ENCODE data around the gene PLEKHA8. TPM values are rescaled to one million over a fixed set of nuclear protein-coding genes. Genes with fewer than 3 reads are reported as not detected.

Gene PLEKHA8
- total and polyA plus RNA-seq, 2 of the 8 experiments (the other 6 are each of a cell fraction or from before 2014, with no cell fraction given): 10.7 to 44.0 TPM

DNA sequence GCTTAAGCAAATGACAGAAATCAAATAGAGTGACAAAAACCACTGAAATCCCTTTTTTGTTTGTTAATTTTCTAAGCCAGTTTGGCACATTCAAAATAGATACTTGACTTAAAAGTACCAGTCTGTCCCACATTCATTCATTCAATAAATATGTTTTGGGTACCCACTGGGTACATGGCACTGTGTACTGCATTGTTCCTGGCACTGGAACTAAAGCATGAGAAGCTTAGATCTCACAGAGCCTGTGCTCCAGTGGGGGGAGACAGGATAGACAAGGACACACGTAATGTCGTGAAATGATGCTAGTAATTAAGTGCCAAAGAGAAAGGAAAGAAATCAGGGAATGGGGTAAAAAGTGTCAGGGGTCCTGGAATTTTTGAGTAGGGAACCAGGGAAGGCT, 119.6 kb downstream of the PLEKHA8 start (continued):
- TF ChIP-seq, protein P1, sequence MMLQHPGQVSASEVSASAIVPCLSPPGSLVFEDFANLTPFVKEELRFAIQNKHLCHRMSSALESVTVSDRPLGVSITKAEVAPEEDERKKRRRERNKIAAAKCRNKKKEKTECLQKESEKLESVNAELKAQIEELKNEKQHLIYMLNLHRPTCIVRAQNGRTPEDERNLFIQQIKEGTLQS (IDR thresholded peaks at IDR 0.05; ENCODE audit: insufficient read depth, low read depth, low read length): no peak
- TF ChIP-seq, protein P2, sequence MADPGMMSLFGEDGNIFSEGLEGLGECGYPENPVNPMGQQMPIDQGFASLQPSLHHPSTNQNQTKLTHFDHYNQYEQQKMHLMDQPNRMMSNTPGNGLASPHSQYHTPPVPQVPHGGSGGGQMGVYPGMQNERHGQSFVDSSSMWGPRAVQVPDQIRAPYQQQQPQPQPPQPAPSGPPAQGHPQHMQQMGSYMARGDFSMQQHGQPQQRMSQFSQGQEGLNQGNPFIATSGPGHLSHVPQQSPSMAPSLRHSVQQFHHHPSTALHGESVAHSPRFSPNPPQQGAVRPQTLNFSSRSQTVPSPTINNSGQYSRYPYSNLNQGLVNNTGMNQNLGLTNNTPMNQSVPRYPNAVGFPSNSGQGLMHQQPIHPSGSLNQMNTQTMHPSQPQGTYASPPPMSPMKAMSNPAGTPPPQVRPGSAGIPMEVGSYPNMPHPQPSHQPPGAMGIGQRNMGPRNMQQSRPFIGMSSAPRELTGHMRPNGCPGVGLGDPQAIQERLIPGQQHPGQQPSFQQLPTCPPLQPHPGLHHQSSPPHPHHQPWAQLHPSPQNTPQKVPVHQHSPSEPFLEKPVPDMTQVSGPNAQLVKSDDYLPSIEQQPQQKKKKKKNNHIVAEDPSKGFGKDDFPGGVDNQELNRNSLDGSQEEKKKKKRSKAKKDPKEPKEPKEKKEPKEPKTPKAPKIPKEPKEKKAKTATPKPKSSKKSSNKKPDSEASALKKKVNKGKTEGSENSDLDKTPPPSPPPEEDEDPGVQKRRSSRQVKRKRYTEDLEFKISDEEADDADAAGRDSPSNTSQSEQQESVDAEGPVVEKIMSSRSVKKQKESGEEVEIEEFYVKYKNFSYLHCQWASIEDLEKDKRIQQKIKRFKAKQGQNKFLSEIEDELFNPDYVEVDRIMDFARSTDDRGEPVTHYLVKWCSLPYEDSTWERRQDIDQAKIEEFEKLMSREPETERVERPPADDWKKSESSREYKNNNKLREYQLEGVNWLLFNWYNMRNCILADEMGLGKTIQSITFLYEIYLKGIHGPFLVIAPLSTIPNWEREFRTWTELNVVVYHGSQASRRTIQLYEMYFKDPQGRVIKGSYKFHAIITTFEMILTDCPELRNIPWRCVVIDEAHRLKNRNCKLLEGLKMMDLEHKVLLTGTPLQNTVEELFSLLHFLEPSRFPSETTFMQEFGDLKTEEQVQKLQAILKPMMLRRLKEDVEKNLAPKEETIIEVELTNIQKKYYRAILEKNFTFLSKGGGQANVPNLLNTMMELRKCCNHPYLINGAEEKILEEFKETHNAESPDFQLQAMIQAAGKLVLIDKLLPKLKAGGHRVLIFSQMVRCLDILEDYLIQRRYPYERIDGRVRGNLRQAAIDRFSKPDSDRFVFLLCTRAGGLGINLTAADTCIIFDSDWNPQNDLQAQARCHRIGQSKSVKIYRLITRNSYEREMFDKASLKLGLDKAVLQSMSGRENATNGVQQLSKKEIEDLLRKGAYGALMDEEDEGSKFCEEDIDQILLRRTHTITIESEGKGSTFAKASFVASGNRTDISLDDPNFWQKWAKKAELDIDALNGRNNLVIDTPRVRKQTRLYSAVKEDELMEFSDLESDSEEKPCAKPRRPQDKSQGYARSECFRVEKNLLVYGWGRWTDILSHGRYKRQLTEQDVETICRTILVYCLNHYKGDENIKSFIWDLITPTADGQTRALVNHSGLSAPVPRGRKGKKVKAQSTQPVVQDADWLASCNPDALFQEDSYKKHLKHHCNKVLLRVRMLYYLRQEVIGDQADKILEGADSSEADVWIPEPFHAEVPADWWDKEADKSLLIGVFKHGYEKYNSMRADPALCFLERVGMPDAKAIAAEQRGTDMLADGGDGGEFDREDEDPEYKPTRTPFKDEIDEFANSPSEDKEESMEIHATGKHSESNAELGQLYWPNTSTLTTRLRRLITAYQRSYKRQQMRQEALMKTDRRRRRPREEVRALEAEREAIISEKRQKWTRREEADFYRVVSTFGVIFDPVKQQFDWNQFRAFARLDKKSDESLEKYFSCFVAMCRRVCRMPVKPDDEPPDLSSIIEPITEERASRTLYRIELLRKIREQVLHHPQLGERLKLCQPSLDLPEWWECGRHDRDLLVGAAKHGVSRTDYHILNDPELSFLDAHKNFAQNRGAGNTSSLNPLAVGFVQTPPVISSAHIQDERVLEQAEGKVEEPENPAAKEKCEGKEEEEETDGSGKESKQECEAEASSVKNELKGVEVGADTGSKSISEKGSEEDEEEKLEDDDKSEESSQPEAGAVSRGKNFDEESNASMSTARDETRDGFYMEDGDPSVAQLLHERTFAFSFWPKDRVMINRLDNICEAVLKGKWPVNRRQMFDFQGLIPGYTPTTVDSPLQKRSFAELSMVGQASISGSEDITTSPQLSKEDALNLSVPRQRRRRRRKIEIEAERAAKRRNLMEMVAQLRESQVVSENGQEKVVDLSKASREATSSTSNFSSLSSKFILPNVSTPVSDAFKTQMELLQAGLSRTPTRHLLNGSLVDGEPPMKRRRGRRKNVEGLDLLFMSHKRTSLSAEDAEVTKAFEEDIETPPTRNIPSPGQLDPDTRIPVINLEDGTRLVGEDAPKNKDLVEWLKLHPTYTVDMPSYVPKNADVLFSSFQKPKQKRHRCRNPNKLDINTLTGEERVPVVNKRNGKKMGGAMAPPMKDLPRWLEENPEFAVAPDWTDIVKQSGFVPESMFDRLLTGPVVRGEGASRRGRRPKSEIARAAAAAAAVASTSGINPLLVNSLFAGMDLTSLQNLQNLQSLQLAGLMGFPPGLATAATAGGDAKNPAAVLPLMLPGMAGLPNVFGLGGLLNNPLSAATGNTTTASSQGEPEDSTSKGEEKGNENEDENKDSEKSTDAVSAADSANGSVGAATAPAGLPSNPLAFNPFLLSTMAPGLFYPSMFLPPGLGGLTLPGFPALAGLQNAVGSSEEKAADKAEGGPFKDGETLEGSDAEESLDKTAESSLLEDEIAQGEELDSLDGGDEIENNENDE (IDR thresholded peaks at IDR 0.05; ENCODE audit: insufficient replicate concordance, low read length): no peak
- no peak for TF ChIP-seq RAD21 (IDR thresholded peaks at IDR 0.05 in 1 of 2, conservative IDR thresholded peaks at IDR 0.05 in 1 of 2; ENCODE audit: low read depth in 2 of 2, low read length in 2 of 2)
- no peak for TF ChIP-seq PHF8 (conservative IDR thresholded peaks at IDR 0.05; ENCODE audit: low read depth, low read length)
- TF ChIP-seq POLR2AphosphoS5 (IDR thresholded peaks at IDR 0.05; ENCODE audit: low read depth, low read length): no peak
- no peak for TF ChIP-seq YY1 (IDR thresholded peaks at IDR 0.05; ENCODE audit: low read depth, low read length)
